ENCODE data around the gene HSD3B7. TPM values are rescaled to one million over a fixed set of nuclear protein-coding genes. Genes with fewer than 3 reads are reported as not detected.

HSD3B7 gene
- total RNA-seq, 2 experiments from 2014 or later: 2.4 to 3.3 TPM

- DNase-seq (ENCODE audit: low spot score): no peak
- Histone ChIP-seq H3K9me2 (ENCODE audit: insufficient read depth, low read length) (no peaks in the 10 kb centered on the region), H3K27ac (ENCODE audit: low read depth, low read length, poor library complexity, severe bottlenecking) (no peak overlapping the region), H3K9me3 (ENCODE audit: low read length) (no peaks in the 10 kb centered on the region), H3K4me1 (ENCODE audit: insufficient read depth, low read length, poor library complexity, severe bottlenecking) (no peaks in the 10 kb centered on the region), H3K4me2 (ENCODE audit: low read length) (no peak overlapping the region), H2AFZ (ENCODE audit: low read length) (no peak overlapping the region), H4K20me1 (ENCODE audit: insufficient read depth, low read length) (no peaks in the 10 kb centered on the region), H3K79me2 (ENCODE audit: insufficient read depth, low read depth, low read length) (no peaks in the 10 kb centered on the region), H3K4me3 (ENCODE audit: low read depth, low read length, poor library complexity, severe bottlenecking) (no peak overlapping the region), H3K36me3 (ENCODE audit: insufficient read depth, low read length) (no peaks in the 10 kb centered on the region)
- ChIA-PET CTCF (ENCODE audit: unreplicated experiment) (no interaction called here), POLR2A (interaction anchor here (0.7 kb wide), 1 partner anchor 65 kb away, joined by 3 read pairs; no protein-coding TSS in a partner anchor)
- intact Hi-C loops (cut with micrococcal nuclease; ENCODE audit: unreplicated experiment): no loop called here
- no peak for TF ChIP-seq EZH2phosphoT487 (IDR thresholded peaks at IDR 0.05; ENCODE audit: borderline replicate concordance, low read depth, low read length)
- TF ChIP-seq, protein P1, sequence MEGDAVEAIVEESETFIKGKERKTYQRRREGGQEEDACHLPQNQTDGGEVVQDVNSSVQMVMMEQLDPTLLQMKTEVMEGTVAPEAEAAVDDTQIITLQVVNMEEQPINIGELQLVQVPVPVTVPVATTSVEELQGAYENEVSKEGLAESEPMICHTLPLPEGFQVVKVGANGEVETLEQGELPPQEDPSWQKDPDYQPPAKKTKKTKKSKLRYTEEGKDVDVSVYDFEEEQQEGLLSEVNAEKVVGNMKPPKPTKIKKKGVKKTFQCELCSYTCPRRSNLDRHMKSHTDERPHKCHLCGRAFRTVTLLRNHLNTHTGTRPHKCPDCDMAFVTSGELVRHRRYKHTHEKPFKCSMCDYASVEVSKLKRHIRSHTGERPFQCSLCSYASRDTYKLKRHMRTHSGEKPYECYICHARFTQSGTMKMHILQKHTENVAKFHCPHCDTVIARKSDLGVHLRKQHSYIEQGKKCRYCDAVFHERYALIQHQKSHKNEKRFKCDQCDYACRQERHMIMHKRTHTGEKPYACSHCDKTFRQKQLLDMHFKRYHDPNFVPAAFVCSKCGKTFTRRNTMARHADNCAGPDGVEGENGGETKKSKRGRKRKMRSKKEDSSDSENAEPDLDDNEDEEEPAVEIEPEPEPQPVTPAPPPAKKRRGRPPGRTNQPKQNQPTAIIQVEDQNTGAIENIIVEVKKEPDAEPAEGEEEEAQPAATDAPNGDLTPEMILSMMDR (conservative IDR thresholded peaks at IDR 0.05; ENCODE audit: low read length): no peak
- no TSS peak for BruUV-seq (replicated peaks)
These were observed 19.7 kb downstream of the HSD3B7 start for GRCh38 chr16:31004658-31005057.

GRCh38 chr16:31005350-31006085 is 20.5 kb downstream of the HSD3B7 start:
- intact Hi-C loops (cut with micrococcal nuclease; ENCODE audit: unreplicated experiment): no loop called here
- Histone ChIP-seq H4K20me1 (ENCODE audit: insufficient read depth, low read length) (no peaks in the 10 kb centered on the region), H3K9me2 (ENCODE audit: insufficient read depth, low read length) (no peaks in the 10 kb centered on the region), H3K36me3 (ENCODE audit: insufficient read depth, low read length) (no peaks in the 10 kb centered on the region), H3K27ac (ENCODE audit: low read depth, low read length, poor library complexity, severe bottlenecking) (no peak overlapping the region), H3K9me3 (ENCODE audit: low read length) (no peaks in the 10 kb centered on the region), H3K4me2 (ENCODE audit: low read length) (no peak overlapping the region), H3K79me2 (ENCODE audit: insufficient read depth, low read depth, low read length) (no peaks in the 10 kb centered on the region), H3K4me3 (ENCODE audit: low read depth, low read length, poor library complexity, severe bottlenecking) (no peak overlapping the region), H3K4me1 (ENCODE audit: insufficient read depth, low read length, poor library complexity, severe bottlenecking) (no peaks in the 10 kb centered on the region), H2AFZ (ENCODE audit: low read length) (no peak overlapping the region)
- ChIA-PET CTCF (ENCODE audit: unreplicated experiment) (no interaction called here), POLR2A (no interaction called here)
- no peak for DNase-seq (ENCODE audit: low spot score)
- TF ChIP-seq, protein P1 (conservative IDR thresholded peaks at IDR 0.05; ENCODE audit: low read length): no peak
- TF ChIP-seq EZH2phosphoT487 (IDR thresholded peaks at IDR 0.05; ENCODE audit: borderline replicate concordance, low read depth, low read length): no peak
- BruUV-seq (replicated peaks): no TSS peak

DNA sequence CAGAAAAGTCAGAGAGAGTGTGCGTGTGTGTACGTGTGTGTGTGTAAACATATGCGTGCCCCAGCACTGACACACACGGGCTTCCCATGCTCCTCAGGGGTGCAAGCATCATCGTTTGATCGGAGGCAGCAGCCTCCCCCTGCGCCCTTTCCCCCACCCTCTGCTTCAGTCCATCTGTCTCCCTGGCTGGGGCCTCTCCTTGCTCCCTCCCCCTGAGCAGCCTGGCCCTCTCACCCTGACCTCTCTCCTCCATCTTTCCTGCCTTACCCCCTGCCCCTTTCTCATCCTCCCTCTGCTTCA is 21.0 kb downstream of the HSD3B7 start:
- ChIA-PET POLR2A (no interaction called here), CTCF (ENCODE audit: unreplicated experiment) (no interaction called here)
- Histone ChIP-seq H3K9me3 (ENCODE audit: low read length) (no peaks in the 10 kb centered on the region), H3K36me3 (ENCODE audit: insufficient read depth, low read length) (no peaks in the 10 kb centered on the region), H3K27ac (ENCODE audit: low read depth, low read length, poor library complexity, severe bottlenecking) (no peak overlapping the region), H2AFZ (ENCODE audit: low read length) (no peak overlapping the region), H4K20me1 (ENCODE audit: insufficient read depth, low read length) (no peaks in the 10 kb centered on the region), H3K4me3 (ENCODE audit: low read depth, low read length, poor library complexity, severe bottlenecking) (no peak overlapping the region), H3K9me2 (ENCODE audit: insufficient read depth, low read length) (no peaks in the 10 kb centered on the region), H3K4me1 (ENCODE audit: insufficient read depth, low read length, poor library complexity, severe bottlenecking) (no peaks in the 10 kb centered on the region), H3K79me2 (ENCODE audit: insufficient read depth, low read depth, low read length) (no peaks in the 10 kb centered on the region), H3K4me2 (ENCODE audit: low read length) (no peak overlapping the region)
- intact Hi-C loops (cut with micrococcal nuclease; ENCODE audit: unreplicated experiment): no loop called here
- no peak for DNase-seq (ENCODE audit: low spot score)
- BruUV-seq (replicated peaks): no TSS peak
- TF ChIP-seq EZH2phosphoT487 (IDR thresholded peaks at IDR 0.05; ENCODE audit: borderline replicate concordance, low read depth, low read length): no peak
- TF ChIP-seq, protein P1 (conservative IDR thresholded peaks at IDR 0.05; ENCODE audit: low read length): no peak

Measured in OCI-LY7 (cell line).